ENCODE results near the gene CLN3.
"Not testable (repeated sequence)": the region's sequence is repeated elsewhere in the genome, so short reads cannot be mapped to it uniquely, and the experiment has no call there.

The CLN3 gene

GRCh38 chr16:28477311-28477920, 14.5 kb downstream of the CLN3 start:
- no peaks in the 10 kb centered on the region for H3K9me3 ChIP-seq (ENCODE audit: control insufficient read depth, insufficient read depth, low read length)
- peaks cover 5% of the 10 kb centered on the region; the same call in 1 of the 2 replicates for H3K36me3 ChIP-seq (ENCODE audit: control insufficient read depth, low read length)
- no peaks in the 10 kb centered on the region for H3K79me2 ChIP-seq (ENCODE audit: control insufficient read depth, low read length)
- no peaks in the 10 kb centered on the region for H4K20me1 ChIP-seq (ENCODE audit: control insufficient read depth, insufficient read depth, low read depth, low read length)
- no peaks in the 10 kb centered on the region for H3F3A ChIP-seq (ENCODE audit: control insufficient read depth, insufficient read depth)
- H3K4me3 ChIP-seq (ENCODE audit: low read length), result no peak overlapping the region
- H3K27me3 ChIP-seq (ENCODE audit: control insufficient read depth, low read length), result no peaks in the 10 kb centered on the region
- no peak overlapping the region for H3K4me2 ChIP-seq (ENCODE audit: low read length)
- H3K4me1 ChIP-seq (ENCODE audit: control insufficient read depth, low read length), result peaks cover 10% of the 10 kb centered on the region
- H3K27ac ChIP-seq (ENCODE audit: low read depth, low read length), result no peak overlapping the region
- no peak for TF ChIP-seq EZH2phosphoT487 (IDR thresholded peaks at IDR 0.05; ENCODE audit: borderline replicate concordance, low read length)
- no peak for TF ChIP-seq CTCF (IDR thresholded peaks at IDR 0.05; ENCODE audit: low read depth, low read length, poor library complexity, severe bottlenecking)
- H3K9me2 ChIP-seq (replicated peaks; ENCODE audit: control insufficient read depth, low read length), result no peaks in the 10 kb centered on the region

- H3K36me3 ChIP-seq (ENCODE audit: control insufficient read depth, low read length), result peaks cover 5% of the 10 kb centered on the region; the same call in 1 of the 2 replicates
- no peaks in the 10 kb centered on the region for H3K9me2 ChIP-seq (replicated peaks; ENCODE audit: control insufficient read depth, low read length)
- TF ChIP-seq EZH2phosphoT487 (IDR thresholded peaks at IDR 0.05; ENCODE audit: borderline replicate concordance, low read length) (no peak), CTCF (IDR thresholded peaks at IDR 0.05; ENCODE audit: low read depth, low read length, poor library complexity, severe bottlenecking) (no peak)
- H3K9me3 ChIP-seq (ENCODE audit: control insufficient read depth, insufficient read depth, low read length), result no peaks in the 10 kb centered on the region
- no peaks in the 10 kb centered on the region for H4K20me1 ChIP-seq (ENCODE audit: control insufficient read depth, insufficient read depth, low read depth, low read length)
- no peaks in the 10 kb centered on the region for H3F3A ChIP-seq (ENCODE audit: control insufficient read depth, insufficient read depth)
- no peak overlapping the region for H3K4me3 ChIP-seq (ENCODE audit: low read length)
- H3K27me3 ChIP-seq (ENCODE audit: control insufficient read depth, low read length), result no peaks in the 10 kb centered on the region
- no peak overlapping the region for H3K4me2 ChIP-seq (ENCODE audit: low read length)
- no peaks in the 10 kb centered on the region for H3K79me2 ChIP-seq (ENCODE audit: control insufficient read depth, low read length)
- H3K4me1 ChIP-seq (ENCODE audit: control insufficient read depth, low read length), result peaks cover 10% of the 10 kb centered on the region
- H3K27ac ChIP-seq (ENCODE audit: low read depth, low read length), result no peak overlapping the region
These were observed 16.7 kb downstream of the CLN3 start for GRCh38 chr16:28475221-28475620.

- Histone ChIP-seq H3K4me1 (ENCODE audit: control insufficient read depth, low read length) (peaks cover 10% of the 10 kb centered on the region), H3K4me3 (ENCODE audit: low read length) (no peak overlapping the region), H3K79me2 (ENCODE audit: control insufficient read depth, low read length) (no peaks in the 10 kb centered on the region), H3K36me3 (ENCODE audit: control insufficient read depth, low read length) (peaks cover 5% of the 10 kb centered on the region; the same call in 1 of the 2 replicates), H3K27ac (ENCODE audit: low read depth, low read length) (no peak overlapping the region), H3K4me2 (ENCODE audit: low read length) (peak overlapping the region; percentile 24), H3K27me3 (ENCODE audit: control insufficient read depth, low read length) (no peaks in the 10 kb centered on the region), H3K9me3 (ENCODE audit: control insufficient read depth, insufficient read depth, low read length) (no peaks in the 10 kb centered on the region), H4K20me1 (ENCODE audit: control insufficient read depth, insufficient read depth, low read depth, low read length) (no peaks in the 10 kb centered on the region), H3F3A (ENCODE audit: control insufficient read depth, insufficient read depth) (no peaks in the 10 kb centered on the region), H3K9me2 (replicated peaks; ENCODE audit: control insufficient read depth, low read length) (no peaks in the 10 kb centered on the region)
- TF ChIP-seq EZH2phosphoT487 (IDR thresholded peaks at IDR 0.05; ENCODE audit: borderline replicate concordance, low read length) (no peak), CTCF (IDR thresholded peaks at IDR 0.05; ENCODE audit: low read depth, low read length, poor library complexity, severe bottlenecking) (no peak)
These were observed 18.1 kb downstream of the CLN3 start for GRCh38 chr16:28473714-28474265.

- not testable (repeated sequence) for H3F3A ChIP-seq (ENCODE audit: control insufficient read depth, insufficient read depth); H3K4me1 ChIP-seq (ENCODE audit: control insufficient read depth, low read length); H3K36me3 ChIP-seq (ENCODE audit: control insufficient read depth, low read length); H3K79me2 ChIP-seq (ENCODE audit: control insufficient read depth, low read length); H3K4me3 ChIP-seq (ENCODE audit: low read length); H3K9me3 ChIP-seq (ENCODE audit: control insufficient read depth, insufficient read depth, low read length); H3K4me2 ChIP-seq (ENCODE audit: low read length); H3K27ac ChIP-seq (ENCODE audit: low read depth, low read length); H3K9me2 ChIP-seq (replicated peaks; ENCODE audit: control insufficient read depth, low read length); H4K20me1 ChIP-seq (ENCODE audit: control insufficient read depth, insufficient read depth, low read depth, low read length); H3K27me3 ChIP-seq (ENCODE audit: control insufficient read depth, low read length)
These were observed 44.8 kb downstream of the CLN3 start for GRCh38 chr16:28447081-28447480.

- H3K79me2 ChIP-seq (ENCODE audit: control insufficient read depth, low read length); H3K4me2 ChIP-seq (ENCODE audit: low read length); H4K20me1 ChIP-seq (ENCODE audit: control insufficient read depth, insufficient read depth, low read depth, low read length); H3K27me3 ChIP-seq (ENCODE audit: control insufficient read depth, low read length); H3K9me2 ChIP-seq (replicated peaks; ENCODE audit: control insufficient read depth, low read length); H3F3A ChIP-seq (ENCODE audit: control insufficient read depth, insufficient read depth); H3K4me3 ChIP-seq (ENCODE audit: low read length); H3K9me3 ChIP-seq (ENCODE audit: control insufficient read depth, insufficient read depth, low read length); H3K4me1 ChIP-seq (ENCODE audit: control insufficient read depth, low read length); H3K27ac ChIP-seq (ENCODE audit: low read depth, low read length); H3K36me3 ChIP-seq (ENCODE audit: control insufficient read depth, low read length): not testable (repeated sequence)
These were observed 45.5 kb downstream of the CLN3 start for GRCh38 chr16:28446388-28446787.

- not testable (repeated sequence) for H3K36me3 ChIP-seq (ENCODE audit: control insufficient read depth, low read length); H3F3A ChIP-seq (ENCODE audit: control insufficient read depth, insufficient read depth); H3K9me2 ChIP-seq (replicated peaks; ENCODE audit: control insufficient read depth, low read length); H4K20me1 ChIP-seq (ENCODE audit: control insufficient read depth, insufficient read depth, low read depth, low read length); H3K4me3 ChIP-seq (ENCODE audit: low read length); H3K27ac ChIP-seq (ENCODE audit: low read depth, low read length); H3K27me3 ChIP-seq (ENCODE audit: control insufficient read depth, low read length); H3K4me1 ChIP-seq (ENCODE audit: control insufficient read depth, low read length); H3K4me2 ChIP-seq (ENCODE audit: low read length); H3K9me3 ChIP-seq (ENCODE audit: control insufficient read depth, insufficient read depth, low read length); H3K79me2 ChIP-seq (ENCODE audit: control insufficient read depth, low read length)
These were observed 47.9 kb downstream of the CLN3 start for GRCh38 chr16:28443943-28444342.
